ENCODE measurements around the gene YRDC. TPM values are rescaled to one million over a fixed set of nuclear protein-coding genes. Genes with fewer than 3 reads are reported as not detected.

Gene YRDC
- polyA plus RNA-seq, 1 of the 3 experiments (the other 2 are of a cell fraction) = 34.2 TPM

Other genes starting within 250 kb of the YRDC start
- gene GNL2, start 212.3 kb downstream of the YRDC start, polyA plus RNA-seq (2012; rRNA removed) = 37.6 and 43.7 TPM in 2 replicates
- 0.03 TPM in 1 of 2 replicates, not detected in the other for gene RSPO1, start 173.3 kb downstream of the YRDC start, polyA plus RNA-seq (2012; rRNA removed)
- gene CDCA8, start 115.7 kb downstream of the YRDC start, polyA plus RNA-seq (2012; rRNA removed) = 18.9 and 22.9 TPM in 2 replicates
- gene EPHA10, start 43.1 kb downstream of the YRDC start, polyA plus RNA-seq (2012; rRNA removed) = 0.05 and 0.06 TPM in 2 replicates
- gene MANEAL, start 14.4 kb downstream of the YRDC start, polyA plus RNA-seq (2012; rRNA removed) = 2.7 and 3.7 TPM in 2 replicates
- 63.2 and 75.3 TPM in 2 replicates for gene C1orf122, start 418 bp downstream of the YRDC start, polyA plus RNA-seq (2012; rRNA removed)
- gene MTF1, start 51.4 kb upstream of the YRDC start, polyA plus RNA-seq (2012; rRNA removed) = 5.0 and 7.4 TPM in 2 replicates
- gene INPP5B, start 138.8 kb upstream of the YRDC start, polyA plus RNA-seq (2012; rRNA removed) = 10.5 and 12.3 TPM in 2 replicates
- 35.3 and 41.5 TPM in 2 replicates for gene SF3A3, start 181.8 kb upstream of the YRDC start, polyA plus RNA-seq (2012; rRNA removed)
- gene FHL3, start 197.3 kb upstream of the YRDC start, polyA plus RNA-seq (2012; rRNA removed) = 4.2 and 6.8 TPM in 2 replicates
- 26.8 and 27.3 TPM in 2 replicates for gene UTP11, start 204.5 kb upstream of the YRDC start, polyA plus RNA-seq (2012; rRNA removed)
- gene POU3F1, start 238.6 kb upstream of the YRDC start, polyA plus RNA-seq (2012; rRNA removed) = not detected in 2 replicates

Data from SK-N-SH (cell line).